NCI-H2029 treated with DMSO at 0.1 percent for 48 hours (cell line): ENCODE measurements around the gene ST6GALNAC4.
A peak's percentile ranks its signal among the peaks of the same experiment; 100 is the strongest.
"Not testable (repeated sequence)": the region's sequence is repeated elsewhere in the genome, so short reads cannot be mapped to it uniquely, and the experiment has no call there.

Experiments
- DNase-seq: peaks from one replicate; lab custom pipeline; 2025; lab: John Stamatoyannopoulos, UW

The ST6GALNAC4 gene

DNA sequence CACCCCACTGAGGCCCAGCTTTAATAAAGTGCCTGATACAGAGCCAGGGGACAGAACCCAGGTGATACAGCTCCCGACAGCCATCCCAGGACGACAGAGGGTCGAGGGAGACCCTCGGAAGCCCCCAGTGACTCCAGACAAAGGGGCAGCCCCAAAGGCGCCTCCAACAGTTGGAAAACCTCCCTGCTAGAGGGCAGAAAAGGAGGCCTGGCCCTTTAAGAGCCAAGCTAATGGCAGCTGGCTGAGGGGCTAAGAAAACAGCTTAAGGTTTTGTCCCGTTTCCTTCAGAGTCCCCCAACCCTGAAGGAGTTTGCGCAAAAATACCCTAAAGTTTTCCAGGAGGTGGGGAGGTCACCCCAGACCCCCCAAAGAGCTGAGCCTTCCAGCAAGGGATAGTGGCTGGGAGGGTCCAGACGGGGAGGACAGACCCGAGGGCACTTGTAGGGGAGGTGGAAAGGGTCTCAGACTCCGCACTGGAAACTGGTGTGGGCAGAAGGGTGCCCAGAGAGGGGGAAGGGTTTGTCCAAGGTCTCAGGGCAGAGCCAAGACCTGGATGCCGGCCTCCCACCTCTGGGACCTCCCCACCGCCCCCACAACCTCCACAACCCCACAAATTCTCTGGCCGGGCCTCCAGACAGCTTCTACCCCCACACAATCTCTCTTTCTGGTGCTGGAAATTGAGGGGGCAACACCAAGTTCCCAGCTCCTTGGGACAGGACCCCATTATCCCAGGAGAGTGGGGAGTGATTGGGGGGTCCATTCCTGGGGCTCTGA lies 31.1 kb downstream of the ST6GALNAC4 start:
- no peak for DNase-seq

DNA sequence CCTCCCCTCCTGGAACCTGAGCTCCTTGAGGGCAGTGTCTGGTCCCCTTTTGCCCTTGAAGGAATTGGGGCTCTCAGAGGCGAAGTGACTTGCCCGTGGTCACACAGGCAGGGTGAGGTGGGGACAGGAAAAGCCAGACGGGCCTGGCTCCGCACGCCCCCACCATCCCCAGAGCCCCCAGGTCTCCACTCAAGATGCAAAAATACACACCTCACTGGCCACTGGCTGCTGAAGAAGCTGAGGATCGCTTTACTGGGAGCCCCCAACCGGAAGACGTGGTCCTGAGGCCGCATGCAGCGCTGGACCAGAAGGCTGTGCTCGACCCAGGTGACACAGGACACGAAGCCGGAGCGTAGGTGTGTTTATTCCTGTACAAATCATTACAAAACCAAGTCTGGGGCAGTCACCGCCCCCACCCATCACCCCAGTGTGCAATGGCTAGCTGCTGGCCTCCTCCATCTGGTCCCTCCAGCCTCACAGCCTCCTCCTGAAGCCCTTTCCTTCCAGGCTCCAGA lies 31.8 kb downstream of the ST6GALNAC4 start:
- no peak for DNase-seq

DNA sequence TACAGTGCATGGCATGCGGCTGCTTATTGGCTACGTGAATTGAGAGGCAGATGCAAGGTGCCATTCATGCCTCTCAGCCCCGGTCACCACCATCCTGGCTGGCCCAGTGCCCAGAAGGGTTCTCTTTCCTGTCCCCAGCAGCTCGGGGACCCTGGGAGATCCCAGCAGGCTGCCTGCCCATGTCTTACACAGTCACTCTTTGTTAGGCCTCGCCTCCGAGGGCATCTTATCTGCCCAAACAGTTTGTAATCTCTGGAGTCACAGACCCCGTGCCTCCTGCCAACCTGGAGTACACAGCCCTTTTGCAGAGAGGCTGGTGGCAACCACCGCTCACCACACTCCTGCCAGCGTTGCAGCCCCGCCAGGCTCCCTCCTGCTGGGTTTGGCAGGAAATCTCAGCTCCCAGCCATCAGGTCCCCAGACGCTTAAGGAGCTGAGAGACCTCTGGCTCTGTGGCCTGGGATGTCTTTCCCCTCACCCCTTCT lies 32.4 kb downstream of the ST6GALNAC4 start:
- peak; percentile 42 for DNase-seq

- DNase-seq = no peak
Measured at GRCh38 chr9:127883959-127884358, 32.9 kb downstream of the ST6GALNAC4 start.

GRCh38 chr9:127881715-127882114 lies 35.1 kb downstream of the ST6GALNAC4 start:
- not testable (repeated sequence) for DNase-seq

DNA sequence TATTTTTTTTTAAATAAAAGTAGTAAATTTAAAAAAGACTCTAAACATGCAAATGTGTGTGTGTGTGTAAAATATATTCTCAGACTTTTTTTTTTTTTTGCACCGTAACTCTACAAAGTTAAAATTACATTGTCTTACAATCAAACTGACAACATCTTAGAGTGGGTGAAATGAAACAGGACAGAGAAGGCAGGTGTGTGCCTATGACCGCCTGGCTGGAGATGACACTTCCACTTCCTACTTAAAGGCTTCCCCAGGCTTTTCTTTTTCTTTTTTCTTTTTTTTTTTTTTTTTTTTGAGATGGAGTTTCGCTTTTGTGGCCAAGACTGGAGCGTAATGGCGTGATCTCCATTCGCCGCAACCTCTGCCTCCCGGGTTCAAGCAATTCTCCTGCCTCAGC lies 36.7 kb downstream of the ST6GALNAC4 start:
- DNase-seq = no peak

- DNase-seq = no peak
Measured at GRCh38 chr9:127878652-127879390, 38.0 kb downstream of the ST6GALNAC4 start.

DNA sequence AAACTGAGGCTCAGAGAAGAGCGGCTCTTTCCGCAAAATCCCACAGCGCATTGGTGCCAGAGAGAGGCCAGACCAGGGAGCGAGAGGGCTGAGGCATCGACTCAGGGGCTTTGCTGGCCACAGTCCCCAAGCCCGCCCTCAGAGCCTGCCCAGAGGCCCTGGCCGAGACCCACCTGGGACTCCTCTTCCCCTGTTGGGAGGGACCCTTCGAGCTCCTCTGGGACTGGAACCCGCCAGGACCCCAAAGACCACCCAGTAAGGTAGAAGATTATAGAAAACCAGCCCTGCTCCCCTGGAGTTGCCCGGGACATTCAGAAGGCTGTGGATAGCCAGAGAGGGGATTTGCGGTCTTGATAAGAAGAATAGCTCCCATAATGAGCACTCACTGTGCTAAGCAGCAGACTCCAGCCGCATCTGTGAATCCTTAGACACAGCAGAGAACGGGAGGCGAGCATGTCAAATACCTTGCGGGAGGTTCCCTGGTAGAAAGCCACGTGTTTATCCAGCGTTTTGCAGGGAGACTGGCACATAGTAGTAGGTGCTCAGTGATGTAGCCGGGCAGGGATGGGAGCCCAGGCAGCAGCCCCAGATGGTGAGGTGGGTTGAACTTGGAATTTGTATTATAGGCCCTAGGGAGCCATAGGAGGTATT lies 38.7 kb downstream of the ST6GALNAC4 start:
- no peak for DNase-seq

DNA sequence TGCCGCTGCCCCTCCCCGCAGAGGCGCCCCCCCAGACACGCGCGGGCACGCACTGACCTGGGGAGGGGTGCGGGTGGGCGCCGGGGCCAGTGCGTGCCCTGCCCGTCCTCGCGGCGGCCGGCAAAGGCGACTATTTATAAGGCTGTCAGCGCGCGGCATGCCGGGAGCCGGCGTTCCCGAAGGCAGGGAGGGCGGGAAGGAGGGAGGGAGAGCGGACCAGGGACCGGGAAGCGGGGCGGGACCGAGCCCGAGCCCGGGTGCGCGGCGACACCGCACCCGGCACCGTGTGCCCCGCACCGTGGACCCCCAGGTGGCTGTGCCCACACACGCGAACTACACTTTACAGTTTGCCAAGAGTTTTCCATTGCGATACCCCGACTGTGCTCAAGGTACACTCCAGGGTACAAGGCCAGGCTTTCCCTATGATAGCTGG lies 39.3 kb downstream of the ST6GALNAC4 start, which contains the start of gene AK1:
TSS of gene AK1 (minus strand) at position 110 of the 433 bp plus-strand sequence. CDS start 3,058 bp downstream, outside the sequence.
- DNase-seq = no peak

DNA sequence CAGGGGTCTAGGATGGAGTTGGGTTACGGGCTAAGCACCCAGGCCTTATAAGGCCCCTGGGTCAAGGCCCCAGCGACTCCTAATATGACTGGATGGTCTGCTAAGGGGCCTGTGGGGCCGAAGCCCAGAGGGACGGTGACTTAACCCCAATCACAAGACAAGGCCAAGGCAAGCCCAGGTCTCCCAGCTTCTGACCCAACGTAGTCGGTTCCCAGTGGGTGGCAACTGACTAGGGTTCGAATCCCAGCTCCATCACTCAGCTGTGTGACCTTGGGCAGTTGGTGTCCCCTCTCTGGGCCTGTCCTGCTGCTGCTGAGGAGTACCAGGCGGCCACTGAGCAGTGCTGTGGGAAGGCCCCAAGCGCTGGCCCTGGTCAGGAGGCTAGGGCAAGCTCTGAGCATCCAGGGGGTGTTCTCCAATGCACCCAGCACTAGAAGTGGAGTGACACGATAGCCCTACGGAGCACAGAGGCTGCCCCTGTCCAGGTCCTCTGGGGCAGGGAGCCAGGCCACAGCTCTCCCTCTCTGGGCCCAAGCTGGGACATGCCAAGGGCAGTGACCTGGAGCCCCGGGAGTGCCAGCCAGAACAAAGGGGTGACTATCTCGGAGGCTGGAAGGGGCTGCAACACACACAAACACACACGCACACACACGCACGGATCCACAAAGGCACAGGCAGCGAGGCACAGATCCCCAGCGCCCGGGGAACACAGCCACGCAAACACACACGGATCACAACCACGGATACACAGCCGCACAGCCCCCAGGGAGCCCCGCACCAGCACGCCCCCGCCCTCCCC lies 39.9 kb downstream of the ST6GALNAC4 start:
- no peak for DNase-seq

DNA sequence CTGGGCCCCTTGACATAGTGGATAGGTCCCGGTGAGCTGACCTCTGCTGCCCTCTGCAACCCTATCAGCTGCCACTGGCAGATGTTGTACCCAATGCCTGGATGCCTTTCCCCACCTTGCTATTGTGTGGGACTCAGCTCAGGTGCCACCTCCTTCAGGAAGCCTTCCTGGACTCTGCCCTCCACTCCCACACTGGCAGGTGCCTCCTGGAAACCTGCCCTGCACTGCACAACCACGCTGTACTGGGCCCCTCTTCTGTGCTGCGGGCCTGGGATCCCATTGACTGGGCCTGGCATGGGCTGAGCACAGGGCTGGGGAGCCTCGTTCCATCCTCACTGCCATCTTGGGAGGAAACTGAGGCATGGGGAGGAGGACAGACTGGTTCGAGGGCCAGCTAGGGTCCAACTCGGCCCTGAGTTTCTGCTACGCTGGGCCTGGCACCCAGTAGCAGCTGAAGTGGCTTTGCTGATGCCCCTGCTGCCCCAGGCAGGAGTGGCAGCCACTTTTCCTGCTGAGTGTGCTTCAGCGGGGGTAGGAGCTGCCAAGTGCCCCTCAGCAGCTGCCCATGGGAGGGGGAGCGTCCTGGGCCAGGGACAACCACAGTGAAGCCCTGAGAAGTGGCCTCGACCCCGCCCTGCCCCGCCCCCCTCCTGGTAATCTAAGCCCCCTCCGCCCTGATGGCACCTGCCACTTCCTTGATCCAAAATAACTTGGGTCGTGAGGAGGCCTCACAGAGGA lies 40.6 kb downstream of the ST6GALNAC4 start:
- DNase-seq = no peak

DNA sequence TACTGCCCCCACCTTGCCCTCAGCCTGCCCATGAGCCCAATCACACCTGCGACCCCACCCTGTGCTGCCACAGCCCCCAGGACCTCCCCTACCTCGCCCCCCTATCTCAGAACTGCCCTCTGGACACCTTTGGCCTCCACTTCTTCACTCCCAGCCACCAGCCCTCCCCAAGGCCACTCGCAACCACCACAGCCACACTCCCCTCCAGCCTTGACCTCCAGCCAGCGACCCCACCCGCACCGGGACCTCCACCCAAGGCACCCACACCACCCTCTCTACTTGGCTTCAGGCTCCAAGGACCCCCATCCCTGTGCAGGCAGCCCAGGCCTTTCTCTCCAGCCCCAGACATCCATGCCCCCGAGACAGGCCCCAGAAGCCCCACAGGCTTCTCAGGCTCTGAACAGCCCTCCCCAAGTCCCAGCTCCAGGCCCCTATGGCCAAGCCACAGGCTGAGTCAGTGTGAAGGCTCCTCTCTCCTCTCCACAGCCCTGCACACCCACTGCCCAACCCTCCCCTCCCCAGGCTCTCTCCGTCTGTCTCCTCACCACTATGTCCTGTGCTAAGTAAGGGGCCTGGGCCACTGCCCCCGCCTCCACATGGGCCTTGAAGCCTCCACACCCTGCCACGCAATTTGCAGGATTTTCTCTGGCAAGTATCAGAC lies 41.4 kb downstream of the ST6GALNAC4 start:
- no peak for DNase-seq

- DNase-seq = no peak
Measured at GRCh38 chr9:127874301-127875221, 42.3 kb downstream of the ST6GALNAC4 start.

- DNase-seq = no peak
Measured at GRCh38 chr9:127873886-127874285, 43.0 kb downstream of the ST6GALNAC4 start.

DNA sequence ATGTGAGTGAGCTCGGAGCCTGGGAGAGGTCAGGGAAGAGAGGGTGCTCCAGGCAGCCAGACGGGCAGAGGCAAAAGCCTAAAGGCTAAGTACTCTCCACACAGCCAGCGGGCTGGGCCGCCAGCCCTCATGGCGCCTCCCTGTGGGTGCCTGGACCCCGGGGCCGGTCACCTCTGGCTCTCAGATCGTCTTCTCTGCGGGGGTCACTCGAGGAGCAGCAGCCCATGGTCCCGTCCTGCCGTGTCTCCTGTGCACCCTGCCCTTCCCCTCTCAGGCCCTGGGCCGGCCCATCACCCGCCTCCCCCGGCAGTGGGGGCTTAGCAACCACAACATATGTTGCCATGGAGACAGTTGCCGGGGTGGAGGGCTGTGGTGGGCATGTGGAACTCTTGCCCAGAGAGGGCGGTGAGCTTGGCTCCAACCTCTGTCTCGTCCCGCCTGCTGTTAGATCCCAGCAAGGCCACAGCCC lies 43.6 kb downstream of the ST6GALNAC4 start:
- DNase-seq = no peak

DNA sequence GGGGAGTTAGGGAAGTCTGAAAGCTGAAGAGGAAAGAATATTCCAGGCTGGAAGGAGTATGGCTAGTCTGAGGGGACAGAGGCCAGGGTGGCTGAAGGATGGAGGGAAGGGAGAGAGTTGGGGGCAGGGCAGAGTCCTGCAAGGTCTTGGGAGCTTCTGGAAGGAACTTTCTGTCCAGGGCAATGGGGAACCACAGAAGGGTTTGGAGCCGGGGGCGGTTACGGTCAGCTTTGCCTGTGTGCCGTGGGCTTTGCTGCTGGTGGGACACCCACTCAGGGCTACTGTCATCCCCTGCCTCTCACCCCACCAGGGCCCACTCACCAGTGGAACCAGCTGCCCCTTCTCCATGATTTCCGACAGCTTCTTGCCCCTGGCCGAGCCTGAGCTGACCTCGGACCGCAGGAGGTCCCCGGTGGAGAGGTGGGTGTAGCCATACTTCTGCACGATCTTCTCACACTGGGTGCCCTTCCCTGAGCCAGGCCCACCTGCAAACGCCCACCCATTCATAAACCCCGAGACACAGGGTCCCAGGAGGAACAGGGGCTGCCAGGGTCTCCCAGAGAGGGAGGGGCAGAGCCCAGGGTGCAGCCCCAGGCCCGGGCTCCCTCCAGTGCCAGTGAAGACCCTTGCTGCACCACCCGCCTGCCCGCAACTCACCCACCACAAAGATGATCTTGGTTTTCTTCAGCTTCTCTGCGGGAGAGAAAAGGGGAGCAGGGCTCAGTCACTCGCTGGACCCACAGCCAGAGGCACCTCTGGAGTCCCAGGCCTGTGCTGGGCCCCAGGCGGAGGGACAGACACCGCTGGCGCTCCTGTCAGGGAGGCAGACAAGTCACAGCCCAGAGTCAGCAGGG lies 44.2 kb downstream of the ST6GALNAC4 start:
- no peak for DNase-seq

GRCh38 chr9:127871531-127871930 lies 45.3 kb downstream of the ST6GALNAC4 start:
- DNase-seq = no peak

- DNase-seq = no peak
Measured at GRCh38 chr9:127870887-127871286, 46.0 kb downstream of the ST6GALNAC4 start.
